Fibroblast of lung (primary cell): ENCODE data around the gene HTRA3.

Experiments
- CTCF ChIP-seq, 2 donors: IDR thresholded peaks in 1 of 2; conservative IDR thresholded peaks in 1 of 2; 1 replicate in 1 of 2; 2 replicates in 1 of 2; pipeline ENCODE4 v1.5.1; 2011 to 2012; ENCODE audit warnings: low read length in 2 of 2, control low read depth in 1 of 2, inconsistent platforms in 1 of 2, low read depth in 1 of 2, mild to moderate bottlenecking in 1 of 2
- EZH2 ChIP-seq: IDR thresholded peaks from 2 replicates; pipeline ENCODE4 v1.5.1; 2012; ENCODE audit warnings: low read length, control low read depth, mild to moderate bottlenecking; ENCODE audit errors: missing control alignments

GRCh38 chr4:8319061-8319460 is 49.5 kb downstream of the HTRA3 start:
- TF ChIP-seq CTCF (conservative IDR thresholded peaks at IDR 0.05 in 1 of 2, IDR thresholded peaks at IDR 0.05 in 1 of 2; ENCODE audit: low read depth in 1 of 2, low read length in 2 of 2) (no peak), EZH2 (no peak)
